NCI-H460 (cell line): ENCODE data around the gene SPRY4. TPM values are rescaled to one million over a fixed set of nuclear protein-coding genes. Genes with fewer than 3 reads are reported as not detected.

ENCODE experiments used
- DNase-seq: peaks from one replicate; pipeline ENCODE4 v3.0.0-alpha.2; 2016; ENCODE audit warnings: low read depth; ENCODE audit errors: extremely low read depth
- total RNA-seq: library from RNA; depleted of rRNA; stranded (reverse); fragments of >200 nt; shearing (Covaris generic); gene quantifications from 2 replicates; pipeline ENCODE4 v1.2.3, GENCODE V29; 2014

SPRY4 gene
- total RNA-seq, 1 experiment from 2014 or later: 24.7 TPM

GRCh38 chr5:142295960-142296860 is 28.6 kb downstream of the SPRY4 start:
- DNase-seq: no peak

GRCh38 chr5:142295084-142295758 is 29.6 kb downstream of the SPRY4 start:
- no peak for DNase-seq

GRCh38 chr5:142293486-142293885 is 31.3 kb downstream of the SPRY4 start:
- no peak for DNase-seq

GRCh38 chr5:142292808-142293207 is 32.0 kb downstream of the SPRY4 start:
- DNase-seq: no peak

- no peak for DNase-seq
These were observed 32.6 kb downstream of the SPRY4 start for GRCh38 chr5:142292249-142292648.

- no peak for DNase-seq
These were observed 34.1 kb downstream of the SPRY4 start for GRCh38 chr5:142290577-142291299.

GRCh38 chr5:142289708-142290576 is 34.9 kb downstream of the SPRY4 start:
- DNase-seq: no peak

GRCh38 chr5:142287973-142288313 is 36.9 kb downstream of the SPRY4 start:
- DNase-seq: no peak

- DNase-seq: no peak
These were observed 37.5 kb downstream of the SPRY4 start for GRCh38 chr5:142287096-142287972.

- peak; percentile 13 for DNase-seq
These were observed 38.7 kb downstream of the SPRY4 start for GRCh38 chr5:142286111-142286510.

- DNase-seq: no peak
These were observed 41.5 kb downstream of the SPRY4 start for GRCh38 chr5:142283304-142283703.

- DNase-seq: no peak
These were observed 42.9 kb downstream of the SPRY4 start for GRCh38 chr5:142281966-142282365.

GRCh38 chr5:142281008-142281367 is 43.8 kb downstream of the SPRY4 start:
- no peak for DNase-seq

- no peak for DNase-seq
These were observed 44.5 kb downstream of the SPRY4 start for GRCh38 chr5:142280066-142281007.

GRCh38 chr5:142278627-142279026 is 46.2 kb downstream of the SPRY4 start:
- DNase-seq: no peak

- DNase-seq: no peak
These were observed 47.0 kb downstream of the SPRY4 start for GRCh38 chr5:142277796-142278195.

- DNase-seq: no peak
These were observed 48.3 kb downstream of the SPRY4 start for GRCh38 chr5:142276517-142276916.

GRCh38 chr5:142275496-142275895 is 49.3 kb downstream of the SPRY4 start:
- no peak for DNase-seq
